Activated CD8-positive, alpha-beta memory T cell treated with anti-CD3 and anti-CD28 coated beads for 36 hours (primary cell): ENCODE data around the gene ARSK. TPM values are rescaled to one million over a fixed set of nuclear protein-coding genes. Genes with fewer than 3 reads are reported as not detected.

Source experiments
- CTCF ChIA-PET: fragments of 350-600 bp; sonication (Branson Sonifier 250); formaldehyde crosslinking; loops from one replicate; lab custom pipeline; 2021; ENCODE audit warnings: antibody characterized with exemption; lab: Charles Lee
- POLR2A ChIA-PET: fragments of 350-600 bp; sonication (Branson Sonifier 250); formaldehyde crosslinking; loops from one replicate; lab custom pipeline; 2021; ENCODE audit warnings: antibody characterized with exemption; lab: Charles Lee
- total RNA-seq, 2 experiments: library from RNA; stranded (reverse); gene quantifications; one replicate each; pipeline ENCODE4 v1.2.3, GENCODE V29; 2021

Gene ARSK
- total RNA-seq, 2 experiments from 2014 or later, result 4.4 to 4.7 TPM

GRCh38 chr5:95557841-95558240 lies 2.9 kb downstream of the ARSK start:
- POLR2A ChIA-PET, result no interaction called here
- CTCF ChIA-PET, result interaction anchor here (1.2 kb wide), 1 partner anchor 37 kb away, joined by 3 read pairs; no protein-coding TSS in a partner anchor

- CTCF ChIA-PET, result no interaction called here
- POLR2A ChIA-PET, result no interaction called here
Measured at GRCh38 chr5:95562282-95562681, 7.4 kb downstream of the ARSK start.

- ChIA-PET POLR2A (no interaction called here), CTCF (no interaction called here)
Measured at GRCh38 chr5:95563367-95563766, 8.5 kb downstream of the ARSK start.

GRCh38 chr5:95564450-95564849 lies 9.5 kb downstream of the ARSK start:
- POLR2A ChIA-PET, result no interaction called here
- CTCF ChIA-PET, result interaction anchor here (0.7 kb wide), 1 partner anchor 156 kb away, joined by 4 read pairs; no protein-coding TSS in a partner anchor

GRCh38 chr5:95565280-95565920 lies 10.5 kb downstream of the ARSK start:
- POLR2A ChIA-PET, result no interaction called here
- CTCF ChIA-PET, result no interaction called here

- POLR2A ChIA-PET, result no interaction called here
- CTCF ChIA-PET, result no interaction called here
Measured at GRCh38 chr5:95572016-95572415, 17.1 kb downstream of the ARSK start.

DNA sequence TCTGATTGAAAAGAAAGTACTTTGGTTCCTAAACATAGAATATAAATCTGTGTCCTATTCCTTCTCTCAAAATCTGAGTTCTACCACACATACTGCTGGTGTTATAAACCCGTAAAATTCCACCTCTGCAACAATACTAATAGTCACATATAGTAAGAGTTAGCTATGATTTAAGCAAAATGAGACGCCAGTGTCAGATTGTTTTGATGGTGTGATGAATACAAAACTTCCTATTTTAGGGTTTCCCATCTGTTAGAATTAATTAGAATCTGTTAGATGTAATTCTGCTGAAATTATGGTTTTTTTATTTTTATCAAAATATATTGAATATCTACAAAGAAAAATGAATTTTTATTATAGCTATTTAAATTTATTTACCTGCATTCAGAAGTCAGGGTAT lies 26.7 kb downstream of the ARSK start:
- POLR2A ChIA-PET, result no interaction called here
- CTCF ChIA-PET, result no interaction called here

GRCh38 chr5:95583992-95584391 lies 29.1 kb downstream of the ARSK start:
- CTCF ChIA-PET, result no interaction called here
- POLR2A ChIA-PET, result no interaction called here

DNA sequence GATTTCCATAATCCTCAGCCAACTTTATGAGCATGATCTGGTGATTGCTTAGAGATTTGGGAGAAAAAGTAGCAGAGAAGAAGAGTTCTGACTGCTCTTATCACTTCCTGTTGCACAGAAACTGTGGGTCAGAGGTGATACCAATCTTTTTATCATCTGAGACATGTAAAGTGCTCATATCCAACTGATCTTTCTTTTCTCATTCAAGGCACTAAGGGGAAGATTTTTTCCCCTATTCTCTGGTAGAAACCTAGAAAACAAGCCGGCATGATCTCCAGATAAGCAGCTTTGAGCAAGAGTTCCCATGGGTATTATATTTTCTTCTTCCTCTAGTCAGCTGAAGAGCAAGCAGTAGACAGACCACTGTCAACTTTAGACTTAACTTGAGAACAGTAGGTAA lies 36.0 kb downstream of the ARSK start:
- POLR2A ChIA-PET, result no interaction called here
- CTCF ChIA-PET, result no interaction called here

DNA sequence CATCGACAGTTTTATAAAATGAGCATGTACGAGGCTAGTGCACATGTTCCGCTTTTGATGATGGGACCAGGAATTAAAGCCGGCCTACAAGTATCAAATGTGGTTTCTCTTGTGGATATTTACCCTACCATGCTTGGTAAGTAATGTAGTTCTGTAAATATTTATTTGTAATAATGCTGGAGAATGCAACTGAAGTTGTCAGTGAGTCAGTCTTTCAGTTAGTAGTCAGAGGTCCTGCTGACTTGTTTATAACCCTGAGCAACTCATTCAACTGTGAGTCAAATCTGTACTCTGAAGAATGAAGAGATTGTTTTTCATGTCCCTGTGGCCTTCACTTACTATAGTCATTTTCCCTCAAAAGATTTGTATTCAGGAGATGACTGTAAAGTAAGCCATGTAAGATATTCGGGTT lies 36.6 kb downstream of the ARSK start:
- POLR2A ChIA-PET, result interaction anchor here (1.2 kb wide), 1 partner anchor 55 kb away, joined by 4 read pairs; the partner anchor contains the start of gene RFESD

DNA sequence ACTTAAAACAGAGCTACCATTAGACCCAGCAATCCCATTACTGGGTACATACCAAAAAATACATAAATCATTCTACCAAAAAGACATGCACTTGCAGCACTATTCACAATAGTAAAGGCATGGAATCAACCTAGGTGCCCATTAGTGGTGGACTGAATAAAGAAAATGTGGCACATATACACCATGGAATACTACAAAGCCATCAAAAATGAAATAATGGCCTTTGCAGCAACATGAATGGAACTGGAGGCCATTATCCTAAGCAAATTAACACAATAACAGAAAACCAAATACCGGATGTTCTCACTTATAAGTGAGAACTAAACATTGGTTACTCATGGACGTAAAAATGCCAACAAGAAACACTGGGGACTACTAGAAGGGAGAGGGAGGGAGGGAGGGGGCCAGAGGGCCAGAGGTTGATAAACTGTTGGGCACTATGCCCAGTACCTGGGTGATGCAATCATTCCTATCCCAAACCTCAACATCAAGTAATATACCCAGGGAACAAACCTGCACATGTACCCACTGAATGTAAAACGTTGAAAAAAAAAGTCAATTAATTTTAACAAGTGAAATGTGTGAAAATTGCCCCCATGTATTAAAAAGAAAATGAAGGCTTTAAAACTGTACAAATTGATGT lies 40.5 kb downstream of the ARSK start:
- CTCF ChIA-PET, result no interaction called here
- POLR2A ChIA-PET, result no interaction called here

More for the DNA sequence above, 36.6 kb downstream of the ARSK start:
- CTCF ChIA-PET, result no interaction called here

DNA sequence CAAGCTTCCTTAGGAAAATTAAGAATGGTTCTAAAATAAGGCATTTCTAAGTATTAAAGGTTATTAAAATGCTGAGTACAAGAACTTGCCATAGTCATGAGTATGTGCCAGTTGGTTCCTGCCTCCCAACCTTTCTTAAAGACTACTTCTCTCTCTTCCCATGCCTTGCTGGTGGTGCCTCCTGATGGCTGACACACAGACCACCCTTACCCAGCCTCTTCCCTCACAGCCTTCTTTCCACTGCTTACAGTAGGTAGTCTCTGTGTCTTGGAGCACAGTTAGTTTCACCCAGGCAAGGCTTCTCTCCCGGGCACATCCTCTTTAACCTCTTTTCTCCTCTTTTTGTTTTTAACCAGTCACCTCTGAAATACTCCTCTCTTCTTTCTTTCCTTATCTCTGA lies 44.4 kb downstream of the ARSK start:
- CTCF ChIA-PET, result interaction anchor here (0.6 kb wide), 1 partner anchor 8 kb away, joined by 4 read pairs; no protein-coding TSS in a partner anchor
- POLR2A ChIA-PET, result no interaction called here

DNA sequence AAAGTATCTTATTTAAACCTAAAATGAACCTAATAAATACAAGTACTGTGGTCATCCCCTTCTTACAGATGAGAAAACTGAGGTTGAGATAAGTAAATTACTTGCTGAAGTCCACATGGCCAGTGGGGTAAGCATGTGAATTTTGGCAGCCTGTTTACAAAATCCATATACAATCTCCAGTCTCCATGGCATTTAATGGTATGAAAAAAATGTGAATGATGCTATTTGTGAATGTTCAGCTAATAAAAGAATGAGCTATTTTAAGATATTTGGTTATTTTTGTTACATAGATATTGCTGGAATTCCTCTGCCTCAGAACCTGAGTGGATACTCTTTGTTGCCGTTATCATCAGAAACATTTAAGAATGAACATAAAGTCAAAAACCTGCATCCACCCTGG lies 45.7 kb downstream of the ARSK start:
- POLR2A ChIA-PET, result no interaction called here

DNA sequence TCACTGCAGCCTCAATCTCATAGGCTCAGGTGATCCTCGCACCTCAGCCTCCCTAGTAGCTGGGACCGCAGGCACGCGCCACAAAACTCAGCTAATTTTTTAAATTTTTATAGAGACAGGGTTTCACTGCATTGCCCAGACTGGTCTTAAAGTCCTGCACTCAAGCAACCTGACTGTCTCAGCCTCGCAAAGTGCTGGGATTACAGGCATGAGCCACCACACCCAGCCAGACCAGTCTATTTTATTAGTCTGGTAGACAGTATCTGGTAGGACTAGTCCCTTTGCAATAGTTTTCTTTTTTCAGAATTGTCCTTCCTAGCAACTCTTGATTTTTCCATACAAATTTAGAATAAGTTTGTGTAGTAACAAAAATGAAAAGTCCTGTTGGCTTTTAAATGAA lies 50.9 kb downstream of the ARSK start:
- POLR2A ChIA-PET, result no interaction called here
- CTCF ChIA-PET, result no interaction called here

More for the DNA sequence above, 45.7 kb downstream of the ARSK start:
- CTCF ChIA-PET, result no interaction called here

GRCh38 chr5:95606419-95606818 lies 51.5 kb downstream of the ARSK start:
- ChIA-PET CTCF (interaction anchor here (1.3 kb wide), 1 partner anchor 175 kb away, joined by 3 read pairs; no protein-coding TSS in a partner anchor), POLR2A (interaction anchor here (1.2 kb wide), 1 partner anchor 52 kb away, joined by 3 read pairs; the partner anchor contains the start of genes ARSK and SKIC3)

DNA sequence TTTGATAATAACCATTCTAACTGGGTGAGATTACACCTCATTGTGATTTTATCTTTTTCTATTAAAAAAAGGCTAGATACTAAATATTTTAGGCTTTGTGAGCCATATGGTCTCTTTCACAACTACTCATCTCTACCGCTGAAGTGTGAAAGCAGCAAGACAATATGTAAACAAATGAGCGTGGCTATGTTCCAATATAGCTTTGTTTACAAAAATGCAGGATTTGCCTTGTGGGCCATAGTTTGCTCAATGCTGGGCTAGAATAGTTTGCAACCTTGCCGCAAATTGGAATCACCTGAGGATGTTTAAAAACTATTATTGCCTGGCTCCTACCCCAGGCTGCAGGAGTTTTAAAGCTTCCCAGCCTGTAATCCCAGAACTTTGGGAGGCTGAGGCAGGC lies 54.8 kb downstream of the ARSK start:
- CTCF ChIA-PET, result no interaction called here
- POLR2A ChIA-PET, result no interaction called here

- CTCF ChIA-PET, result no interaction called here
- POLR2A ChIA-PET, result no interaction called here
Measured at GRCh38 chr5:95610546-95610945, 55.6 kb downstream of the ARSK start.

DNA sequence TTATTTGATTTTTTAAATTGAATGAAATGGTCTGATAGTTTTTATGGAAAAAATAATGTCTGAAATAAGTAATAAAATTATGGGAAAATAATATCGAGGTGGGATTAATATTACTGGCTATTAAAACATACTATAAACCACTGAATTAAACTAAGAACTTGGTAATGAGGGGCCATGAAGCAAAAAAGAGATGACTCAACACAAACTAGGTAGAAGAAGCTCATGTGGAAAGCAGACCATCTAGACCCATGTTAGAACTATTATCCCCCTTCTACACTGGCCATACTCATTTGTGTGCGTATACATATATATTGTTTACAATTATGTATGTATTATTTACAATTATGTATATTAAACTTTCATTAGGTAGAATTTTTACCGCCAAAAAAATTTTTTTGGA lies 56.5 kb downstream of the ARSK start:
- ChIA-PET CTCF (no interaction called here), POLR2A (no interaction called here)

- ChIA-PET POLR2A (no interaction called here), CTCF (no interaction called here)
Measured at GRCh38 chr5:95613514-95613913, 58.6 kb downstream of the ARSK start.

- POLR2A ChIA-PET, result no interaction called here
- CTCF ChIA-PET, result no interaction called here
Measured at GRCh38 chr5:95615164-95615467, 60.2 kb downstream of the ARSK start.

DNA sequence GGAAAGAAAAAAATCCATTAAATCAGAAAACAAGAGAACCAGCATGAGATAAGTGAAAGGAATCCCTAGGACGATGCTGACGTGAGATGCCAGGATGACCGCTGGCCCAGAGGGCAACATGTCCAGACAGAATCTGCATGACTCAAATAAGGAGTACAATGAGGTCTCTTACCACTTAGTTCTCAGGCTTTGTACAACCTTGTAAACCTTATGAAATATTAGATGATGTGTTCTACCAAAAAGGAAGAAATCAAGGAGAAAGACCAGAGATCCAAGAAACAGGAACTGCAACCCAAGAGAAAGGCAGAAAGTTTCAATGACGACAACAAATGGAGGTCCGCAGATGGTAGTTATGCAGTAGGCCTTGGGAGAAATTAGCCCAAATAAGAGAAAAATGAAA lies 62.2 kb downstream of the ARSK start:
- ChIA-PET CTCF (no interaction called here), POLR2A (no interaction called here)
